ENCODE results near the gene STAMBP. TPM values are rescaled to one million over a fixed set of nuclear protein-coding genes. Genes with fewer than 3 reads are reported as not detected.

Gene STAMBP
- total RNA-seq, result 17.7 and 26.3 TPM in 2 replicates

DNA sequence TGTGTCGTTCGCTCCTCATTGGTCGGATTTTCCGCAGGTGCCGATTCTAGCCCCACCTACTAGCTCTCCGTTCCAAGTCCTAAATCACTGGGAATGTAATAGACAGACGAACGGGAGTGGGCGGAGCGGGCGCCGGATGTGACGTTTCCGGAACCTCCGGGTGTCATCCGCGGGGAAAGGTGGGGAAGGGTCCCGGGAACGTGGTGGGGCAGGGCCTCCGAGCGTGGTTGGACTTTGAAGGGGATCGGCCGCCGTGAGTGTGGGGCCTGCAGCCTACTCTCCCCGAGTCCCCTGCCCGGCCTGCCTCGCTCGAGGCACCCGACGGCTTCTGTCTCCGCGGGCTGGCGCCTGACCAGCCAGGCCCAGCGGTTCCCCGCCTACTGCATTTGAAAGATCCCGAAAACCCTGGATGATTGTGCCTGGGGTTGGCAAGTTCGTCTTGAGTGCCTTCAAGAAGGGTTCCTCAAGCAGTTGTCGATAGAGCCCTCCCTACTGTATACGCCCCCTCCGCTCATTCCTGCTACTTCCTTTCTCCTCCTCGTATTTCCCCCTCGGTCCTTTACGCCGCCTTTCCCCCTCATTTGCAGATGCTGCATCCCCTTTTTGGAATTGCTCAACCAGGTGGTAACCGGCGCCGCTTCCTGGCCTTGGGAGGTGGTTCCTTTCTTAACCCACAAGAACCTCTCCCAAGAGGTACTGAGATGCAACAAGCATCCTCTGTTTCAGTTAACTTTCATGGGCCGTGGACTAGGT is at the start of gene STAMBP:
STAMBP (plus strand) TSS at position 144 of the 753 bp plus-strand sequence. CDS start 1,896 bp downstream, outside the sequence.

GRCh38 chr2:73779467-73780236 is 49.1 kb upstream of the STAMBP start, which contains the start of gene DUSP11:
DUSP11 (minus strand) TSS chr2:73780103; CDS start chr2:73779974, 129 bp downstream.

DNA sequence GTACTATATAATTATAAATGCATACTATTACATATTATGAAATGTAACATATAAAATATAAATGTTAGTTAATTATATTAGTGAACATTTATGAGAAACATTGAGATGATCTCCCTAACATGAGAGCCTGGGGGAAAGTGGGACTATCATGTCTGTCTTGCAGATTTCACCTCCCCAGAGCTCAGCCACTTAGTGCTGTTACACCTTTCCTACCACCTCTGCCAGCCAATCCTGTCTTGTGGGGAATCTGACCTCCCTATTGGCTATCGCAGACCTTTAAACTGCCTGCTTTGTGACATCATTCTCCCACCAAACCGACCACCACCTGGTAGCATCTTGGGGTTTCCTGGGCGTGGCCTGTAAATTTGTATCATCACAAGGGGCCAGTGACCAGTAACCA is 44.9 kb upstream of the STAMBP start, which contains the start of gene C2orf78:
C2orf78 (plus strand) TSS at position 301 of the 400 bp plus-strand sequence. CDS start 127 bp downstream, outside the sequence.

DNA sequence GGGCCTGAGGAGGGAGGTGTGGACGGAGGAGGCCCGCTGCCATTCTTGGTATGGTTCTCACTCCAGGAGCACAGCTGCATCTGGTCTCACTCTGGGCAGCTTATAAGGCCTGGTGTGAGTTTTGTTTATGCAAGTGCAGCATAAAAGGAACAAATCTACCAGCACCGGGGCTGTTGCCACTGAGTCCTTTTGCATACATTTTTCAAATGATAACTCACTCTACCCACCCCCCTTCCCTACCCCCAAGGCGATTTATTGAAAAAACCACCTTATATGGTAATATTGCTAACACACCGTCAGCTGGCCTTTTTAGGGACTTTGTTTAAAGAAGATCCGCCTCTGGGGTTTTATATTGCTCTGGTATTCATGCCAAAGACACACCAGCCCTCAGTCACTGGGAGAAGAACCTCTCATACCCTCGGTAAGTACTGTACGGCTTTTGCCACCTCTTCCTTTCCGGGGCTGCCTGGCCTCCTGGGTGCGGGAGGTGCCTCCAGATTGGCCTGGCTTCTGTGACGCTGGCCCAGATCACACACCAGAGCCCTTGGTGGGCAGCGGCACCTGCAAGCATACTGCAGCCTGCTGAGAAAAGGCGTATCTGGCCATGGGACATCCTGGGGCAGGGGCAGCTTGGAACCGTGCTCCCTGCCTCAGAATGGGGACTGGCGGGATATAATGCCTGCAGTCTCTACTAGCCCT is 64.0 kb downstream of the STAMBP start, which contains the start of gene ACTG2:
ACTG2 (plus strand) TSS at position 378 of the 699 bp plus-strand sequence. CDS start 8,304 bp downstream, outside the sequence.

Other genes with a start within 250 kb of the STAMBP start
- gene NAT8, start 186.5 kb upstream of the STAMBP start, total RNA-seq, result not detected in 2 replicates
- 19.5 and 29.9 TPM in 2 replicates for gene TPRKB, start 91.6 kb upstream of the STAMBP start, total RNA-seq
- gene DUSP11, start 48.9 kb upstream of the STAMBP start, total RNA-seq, result 18.9 and 28.8 TPM in 2 replicates
- gene C2orf78, start 44.8 kb upstream of the STAMBP start, total RNA-seq, result not detected in 2 replicates
- 0.09 and 5.0 TPM in 2 replicates for gene ACTG2, start 64.0 kb downstream of the STAMBP start, total RNA-seq
- 37.5 and 61.0 TPM in 2 replicates for gene DGUOK, start 97.9 kb downstream of the STAMBP start, total RNA-seq
- 2.2 and 4.0 TPM in 2 replicates for gene TET3, start 155.9 kb downstream of the STAMBP start, total RNA-seq